Myocyte (in vitro differentiated cells): ENCODE measurements around the gene C15orf40. TPM values are rescaled to one million over a fixed set of nuclear protein-coding genes. Genes with fewer than 3 reads are reported as not detected.
A peak's percentile ranks its signal among the peaks of the same experiment; 100 is the strongest.
"Not testable (repeated sequence)": the region's sequence is repeated elsewhere in the genome, so short reads cannot be mapped to it uniquely, and the experiment has no call there.

Experiments used
- DNase-seq: peaks from one replicate; pipeline ENCODE4 v3.0.0-alpha.2; 2012; ENCODE audit warnings: low read depth
- total RNA-seq: library from RNA; depleted of rRNA; stranded (reverse); fragments of >200 nt; gene quantifications from 2 replicates; pipeline ENCODE4 v1.2.3, GENCODE V29; 2014

The C15orf40 gene
- total RNA-seq, 1 donor from 2014 or later: 16.4 TPM

- peak; percentile 36 for DNase-seq
Measured at GRCh38 chr15:82952158-82953081, 59.0 kb downstream of the C15orf40 start, which contains the start of gene HOMER2. Gene HOMER2, minus strand, starts transcription at chr15:82952720. Its CDS starts 185 bp downstream, at chr15:82952535.

- DNase-seq: no peak
Measured at GRCh38 chr15:82951472-82952157, 59.8 kb downstream of the C15orf40 start.

- no peak for DNase-seq
Measured at GRCh38 chr15:82950746-82951370, 60.6 kb downstream of the C15orf40 start.

- DNase-seq: no peak
Measured at GRCh38 chr15:82950295-82950694, 61.1 kb downstream of the C15orf40 start.

- no peak for DNase-seq
Measured at GRCh38 chr15:82946155-82946701, 65.2 kb downstream of the C15orf40 start.

- DNase-seq: no peak
Measured at GRCh38 chr15:82945326-82945725, 66.1 kb downstream of the C15orf40 start.

- DNase-seq: peak; percentile 54
Measured at GRCh38 chr15:82944821-82945220, 66.6 kb downstream of the C15orf40 start.

GRCh38 chr15:82944056-82944455 lies 67.4 kb downstream of the C15orf40 start:
- DNase-seq: no peak

- DNase-seq: peak; percentile 41
Measured at GRCh38 chr15:82943176-82943575, 68.3 kb downstream of the C15orf40 start.

GRCh38 chr15:82942691-82943090 lies 68.7 kb downstream of the C15orf40 start:
- DNase-seq: peak; percentile 57

GRCh38 chr15:82939678-82940077 lies 71.8 kb downstream of the C15orf40 start:
- DNase-seq: not testable (repeated sequence)

Other genes with a start within 250 kb of the C15orf40 start
- 0.52 and 2.7 TPM in 2 replicates for gene FSD2, start 205.6 kb downstream of the C15orf40 start, total RNA-seq
- gene WHAMM, start 202.0 kb downstream of the C15orf40 start, total RNA-seq: 7.0 and 8.0 TPM in 2 replicates
- gene HOMER2, start 58.9 kb downstream of the C15orf40 start, total RNA-seq: 18.8 and 25.4 TPM in 2 replicates
- 17.1 and 24.8 TPM in 2 replicates for gene RAMAC, start 25.4 kb downstream of the C15orf40 start, total RNA-seq
- gene BTBD1, start 55.6 kb upstream of the C15orf40 start, total RNA-seq: 169 and 191 TPM in 2 replicates
- 0.48 TPM in 1 of 2 replicates, not detected in the other for gene TM6SF1, start 96.0 kb upstream of the C15orf40 start, total RNA-seq
- 40.9 and 43.3 TPM in 2 replicates for gene HDGFL3, start 196.2 kb upstream of the C15orf40 start, total RNA-seq